Natural killer cell treated with Interleukin-12 subunit alpha and Interleukin-12 subunit beta and Interleukin-15 and Interleukin-18, amount 100 ng/mL, for 72 hours (primary cell): ENCODE measurements around the gene LRRC51. TPM values are rescaled to one million over a fixed set of nuclear protein-coding genes. Genes with fewer than 3 reads are reported as not detected.

ENCODE experiments used
- ATAC-seq, 2 donors: fragments of 150-1000 bp; cut with Tn5 transposase in 1 of 2; sonication (Bioruptor Pico), chemical (Tn5 transposase) in 1 of 2; 2 replicates each; pipeline ENCODE4 v1.10.0; 2021
- DNase-seq: peaks from one replicate; pipeline ENCODE4 v3.0.0; 2022; ENCODE audit warnings: low spot score
- H3K27ac Mint-ChIP-seq, 2 donors: 1 replicate in 1 of 2; 2 replicates in 1 of 2; pipeline ENCODE4 v1.8.0; 2022; ENCODE audit warnings: mixed read lengths in 2 of 2, mild to moderate bottlenecking in 1 of 2, moderate library complexity in 1 of 2
- H3K27me3 Mint-ChIP-seq, 2 donors: 1 replicate in 1 of 2; 2 replicates in 1 of 2; pipeline ENCODE4 v1.8.0; 2022; ENCODE audit warnings: mixed read lengths in 2 of 2
- H3K36me3 Mint-ChIP-seq: one replicate; pipeline ENCODE4 v1.8.0; 2022; ENCODE audit warnings: mixed read lengths
- H3K4me1 Mint-ChIP-seq, 2 donors: 1 replicate in 1 of 2; 2 replicates in 1 of 2; pipeline ENCODE4 v1.8.0; 2022; ENCODE audit warnings: low read depth in 2 of 2, mixed read lengths in 2 of 2, mild to moderate bottlenecking in 1 of 2
- H3K4me3 Mint-ChIP-seq: one replicate; pipeline ENCODE4 v1.8.0; 2022; ENCODE audit warnings: mixed read lengths
- H3K9me3 Mint-ChIP-seq: 2 replicates; pipeline ENCODE4 v1.8.0; 2022; ENCODE audit warnings: mixed read lengths
- total RNA-seq, 2 donors: library from RNA; stranded (reverse); gene quantifications; one replicate each; pipeline ENCODE4 v1.2.3, GENCODE V29; 2022

LRRC51 gene
- total RNA-seq, 2 donors from 2014 or later, result 3.5 to 7.2 TPM

GRCh38 chr11:72103754-72104167, 23.1 kb downstream of the LRRC51 start:
- DNase-seq, result no peak
- Mint-ChIP-seq H3K4me3 (peak overlapping the region; percentile 99), H3K27ac (peak overlapping the region; percentile 91 to 92), H3K27me3 (no peaks in the 10 kb centered on the region), H3K36me3 (peaks cover 5% of the 10 kb centered on the region), H3K4me1 (peaks cover 36 to 37% of the 10 kb centered on the region in 2 donors), H3K9me3 (no peaks in the 10 kb centered on the region)
- ATAC-seq, result no peak

- peak within 1 kb of the TSS; percentile 91 to 92 for H3K27ac Mint-ChIP-seq
- H3K27me3 Mint-ChIP-seq, result no peaks in the 10 kb centered on the region
- H3K9me3 Mint-ChIP-seq, result no peaks in the 10 kb centered on the region
- no peak within 1 kb of the TSS for H3K4me3 Mint-ChIP-seq
- peaks cover 32 to 36% of the 10 kb centered on the region in 2 donors for H3K4me1 Mint-ChIP-seq
- no peak for ATAC-seq
- no peak for DNase-seq
- H3K36me3 Mint-ChIP-seq, result peaks cover 11% of the 10 kb centered on the region
These were observed 25.2 kb downstream of the LRRC51 start, which contains the start of gene TOMT for GRCh38 chr11:72105888-72106287. Gene TOMT (plus strand): TSS chr11:72105924. CDS start chr11:72105952, 28 bp downstream.

- Mint-ChIP-seq H3K4me1 (peaks cover 21 to 30% of the 10 kb centered on the region in 2 donors), H3K27me3 (peaks cover 9 to 10% of the 10 kb centered on the region in 2 donors), H3K4me3 (peak overlapping the region; percentile 88), H3K36me3 (peaks cover 6% of the 10 kb centered on the region), H3K27ac (peak overlapping the region; percentile 94 to 95), H3K9me3 (no peaks in the 10 kb centered on the region)
- DNase-seq (no peak), ATAC-seq (no peak)
These were observed 30.9 kb downstream of the LRRC51 start for GRCh38 chr11:72111300-72112142.

GRCh38 chr11:72112143-72112977, 31.7 kb downstream of the LRRC51 start, which contains the start of gene ANAPC15:
Gene ANAPC15 (minus strand): TSS chr11:72112695. CDS start chr11:72111276, 1,419 bp downstream.
- DNase-seq (peak; percentile 98), ATAC-seq (peak; percentile 95 to 96)
- Mint-ChIP-seq H3K27ac (peak within 1 kb of the TSS; percentile 94 to 95), H3K4me1 (peaks cover 21 to 30% of the 10 kb centered on the region in 2 donors), H3K4me3 (peak within 1 kb of the TSS; percentile 88), H3K27me3 (peaks cover 10 to 12% of the 10 kb centered on the region in 2 donors), H3K9me3 (no peaks in the 10 kb centered on the region), H3K36me3 (peaks cover 6% of the 10 kb centered on the region)

GRCh38 chr11:72112978-72113808, 32.5 kb downstream of the LRRC51 start:
- no peak for ATAC-seq

GRCh38 chr11:72114570-72114969, 33.9 kb downstream of the LRRC51 start:
- Mint-ChIP-seq H3K4me1 (peaks cover 21 to 30% of the 10 kb centered on the region in 2 donors), H3K36me3 (peaks cover 6% of the 10 kb centered on the region), H3K4me3 (no peak overlapping the region), H3K27me3 (peaks cover 10 to 12% of the 10 kb centered on the region in 2 donors), H3K9me3 (no peaks in the 10 kb centered on the region), H3K27ac (peak overlapping the region in 1 of 2 donors; percentile 94)
- ATAC-seq (no peak), DNase-seq (no peak)

More at GRCh38 chr11:72112978-72113808, 32.5 kb downstream of the LRRC51 start:
- H3K27ac Mint-ChIP-seq, result peak overlapping the region; percentile 94 to 95
- H3K9me3 Mint-ChIP-seq, result no peaks in the 10 kb centered on the region
- peaks cover 6% of the 10 kb centered on the region for H3K36me3 Mint-ChIP-seq
- H3K4me3 Mint-ChIP-seq, result peak overlapping the region; percentile 88
- H3K4me1 Mint-ChIP-seq, result peaks cover 21 to 30% of the 10 kb centered on the region in 2 donors
- no peak for DNase-seq
- peaks cover 10 to 12% of the 10 kb centered on the region in 2 donors for H3K27me3 Mint-ChIP-seq

- DNase-seq (no peak), ATAC-seq (no peak)
- Mint-ChIP-seq H3K9me3 (no peaks in the 10 kb centered on the region), H3K4me3 (no peak overlapping the region), H3K36me3 (no peaks in the 10 kb centered on the region), H3K27ac (no peak overlapping the region), H3K27me3 (peaks cover 15 to 16% of the 10 kb centered on the region in 2 donors), H3K4me1 (peaks cover 15 to 21% of the 10 kb centered on the region in 2 donors)
These were observed 35.5 kb downstream of the LRRC51 start for GRCh38 chr11:72116019-72116755.

- H3K4me3 Mint-ChIP-seq, result no peak overlapping the region
- no peak for ATAC-seq
These were observed 38.5 kb downstream of the LRRC51 start for GRCh38 chr11:72119198-72119597.

GRCh38 chr11:72120930-72121329, 40.3 kb downstream of the LRRC51 start:
- ATAC-seq, result no peak
- Mint-ChIP-seq H3K36me3 (no peaks in the 10 kb centered on the region), H3K27me3 (peaks cover 6 to 13% of the 10 kb centered on the region in 2 donors)

More at GRCh38 chr11:72119198-72119597, 38.5 kb downstream of the LRRC51 start:
- no peaks in the 10 kb centered on the region for H3K36me3 Mint-ChIP-seq
- DNase-seq, result no peak
- no peaks in the 10 kb centered on the region for H3K9me3 Mint-ChIP-seq
- no peak overlapping the region for H3K27ac Mint-ChIP-seq
- H3K4me1 Mint-ChIP-seq, result no peaks in the 10 kb centered on the region
- peaks cover 11 to 16% of the 10 kb centered on the region in 2 donors for H3K27me3 Mint-ChIP-seq

GRCh38 chr11:72122607-72123006, 42.0 kb downstream of the LRRC51 start:
- DNase-seq (no peak), ATAC-seq (no peak)
- no peak overlapping the region for H3K27ac Mint-ChIP-seq
- no peaks in the 10 kb centered on the region for H3K4me1 Mint-ChIP-seq
- H3K36me3 Mint-ChIP-seq, result no peaks in the 10 kb centered on the region
- H3K9me3 Mint-ChIP-seq, result no peaks in the 10 kb centered on the region
- H3K27me3 Mint-ChIP-seq, result peaks cover 6 to 8% of the 10 kb centered on the region in 2 donors
- no peak overlapping the region for H3K4me3 Mint-ChIP-seq

More at GRCh38 chr11:72120930-72121329, 40.3 kb downstream of the LRRC51 start:
- no peaks in the 10 kb centered on the region for H3K4me1 Mint-ChIP-seq
- no peak overlapping the region for H3K27ac Mint-ChIP-seq
- DNase-seq, result no peak
- no peaks in the 10 kb centered on the region for H3K9me3 Mint-ChIP-seq
- no peak overlapping the region for H3K4me3 Mint-ChIP-seq

GRCh38 chr11:72123117-72123653, 42.5 kb downstream of the LRRC51 start:
- H3K4me1 Mint-ChIP-seq, result no peaks in the 10 kb centered on the region
- ATAC-seq, result no peak

GRCh38 chr11:72124046-72124445, 43.4 kb downstream of the LRRC51 start:
- DNase-seq (no peak), ATAC-seq (no peak)
- Mint-ChIP-seq H3K4me1 (no peaks in the 10 kb centered on the region), H3K27me3 (peaks cover 13% of the 10 kb centered on the region in 2 donors), H3K9me3 (peaks cover 4% of the 10 kb centered on the region), H3K27ac (no peak overlapping the region), H3K4me3 (no peak overlapping the region), H3K36me3 (peaks cover 9% of the 10 kb centered on the region)

More at GRCh38 chr11:72123117-72123653, 42.5 kb downstream of the LRRC51 start:
- no peak overlapping the region for H3K27ac Mint-ChIP-seq
- H3K9me3 Mint-ChIP-seq, result no peaks in the 10 kb centered on the region
- H3K27me3 Mint-ChIP-seq, result peaks cover 6 to 8% of the 10 kb centered on the region in 2 donors
- DNase-seq, result no peak
- H3K36me3 Mint-ChIP-seq, result peaks cover under 1% of the 10 kb centered on the region
- H3K4me3 Mint-ChIP-seq, result no peak overlapping the region
